Measurements from ENCODE around the gene ABCF2. TPM values are rescaled to one million over a fixed set of nuclear protein-coding genes. Genes with fewer than 3 reads are reported as not detected.

Gene ABCF2
- total and polyA plus RNA-seq, 2 of the 4 experiments (the other 2 are of a cell fraction) = 46.2 to 103 TPM

DNA sequence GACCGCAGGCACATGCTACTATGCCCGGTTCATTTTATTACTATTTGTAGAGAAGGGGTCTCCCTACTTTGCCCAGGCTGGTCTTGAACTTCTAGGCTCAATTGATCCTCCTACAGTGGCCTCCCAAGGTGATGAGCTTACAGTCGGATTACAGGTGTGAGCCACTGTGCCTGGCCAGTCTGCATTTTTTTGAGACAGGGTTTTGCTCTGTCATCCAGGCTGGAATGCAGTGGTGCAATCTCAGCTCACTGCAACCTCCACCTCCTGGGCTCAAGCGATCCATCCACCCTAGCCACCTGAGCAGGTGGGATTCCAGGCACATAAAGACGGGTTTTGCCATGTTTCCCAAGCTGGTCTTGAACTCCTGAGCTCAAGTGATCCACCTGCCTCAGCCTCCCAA lies 14.4 kb downstream of the ABCF2 start:
- dilution Hi-C loops (cut with HindIII; ENCODE audit: low sequenced_read_pairs, unreplicated experiment) = no loop called here

More for the DNA sequence above, 14.4 kb downstream of the ABCF2 start:
- Histone ChIP-seq H2BK20ac (ENCODE audit: low read depth, low read length) (no peak overlapping the region), H3K9me1 (ENCODE audit: insufficient read depth, low read length) (no peaks in the 10 kb centered on the region; the same call in 1 of the 2 replicates), H3K4ac (ENCODE audit: low read depth, low read length) (no peak overlapping the region), H2BK15ac (ENCODE audit: low read depth, low read length) (no peak overlapping the region), H4K91ac (ENCODE audit: insufficient read depth, low read depth, low read length) (no peak overlapping the region), H3K23ac (ENCODE audit: low read depth, low read length) (no peak overlapping the region), H2BK5ac (ENCODE audit: low read depth, low read length, poor library complexity, severe bottlenecking) (no peak overlapping the region), H3K79me1 (ENCODE audit: low read depth in 1 of 2, low read length in 2 of 2) (no peaks in the 10 kb centered on the region), H3K4me3 (ENCODE audit: insufficient read depth, low read depth, low read length) (no peak overlapping the region), H3K18ac (ENCODE audit: low read depth, low read length) (no peak overlapping the region), H3K56ac (ENCODE audit: extremely low read depth, insufficient read depth, low read length) (no peak overlapping the region), H3K27me3 (ENCODE audit: control insufficient read depth, insufficient read depth, low read length) (peaks cover 9% of the 10 kb centered on the region), H3K14ac (replicated peaks; ENCODE audit: low read depth, low read length) (no peak overlapping the region), H3K9ac (ENCODE audit: low read depth, low read length) (no peak overlapping the region), H2AK9ac (replicated peaks; ENCODE audit: low read depth, low read length, poor library complexity) (no peak overlapping the region), H4K8ac (ENCODE audit: low read depth in 2 of 2, low read length in 2 of 2) (no peak overlapping the region), H4K5ac (ENCODE audit: low read depth, low read length) (no peak overlapping the region), H3K36me3 (ENCODE audit: control insufficient read depth, insufficient read depth, low read length) (peaks cover 46% of the 10 kb centered on the region), H2AFZ (replicated peaks; ENCODE audit: low read length, poor library complexity) (no peak overlapping the region), H4K20me1 (ENCODE audit: insufficient read depth, low read length) (no peaks in the 10 kb centered on the region), H3K4me1 (ENCODE audit: control insufficient read depth, insufficient read depth, low read length) (no peaks in the 10 kb centered on the region), H3K27ac (ENCODE audit: insufficient read depth, low read length) (no peak overlapping the region), H3K9me3 (ENCODE audit: control insufficient read depth, insufficient read depth, low read length) (no peaks in the 10 kb centered on the region), H2BK120ac (ENCODE audit: low read depth, low read length) (no peak overlapping the region), H3K4me2 (ENCODE audit: low read depth, low read length) (no peak overlapping the region), H2AK5ac (ENCODE audit: low read depth, low read length) (no peak overlapping the region)
- TF ChIP-seq, protein P1, sequence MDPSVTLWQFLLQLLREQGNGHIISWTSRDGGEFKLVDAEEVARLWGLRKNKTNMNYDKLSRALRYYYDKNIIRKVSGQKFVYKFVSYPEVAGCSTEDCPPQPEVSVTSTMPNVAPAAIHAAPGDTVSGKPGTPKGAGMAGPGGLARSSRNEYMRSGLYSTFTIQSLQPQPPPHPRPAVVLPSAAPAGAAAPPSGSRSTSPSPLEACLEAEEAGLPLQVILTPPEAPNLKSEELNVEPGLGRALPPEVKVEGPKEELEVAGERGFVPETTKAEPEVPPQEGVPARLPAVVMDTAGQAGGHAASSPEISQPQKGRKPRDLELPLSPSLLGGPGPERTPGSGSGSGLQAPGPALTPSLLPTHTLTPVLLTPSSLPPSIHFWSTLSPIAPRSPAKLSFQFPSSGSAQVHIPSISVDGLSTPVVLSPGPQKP (IDR thresholded peaks at IDR 0.05; ENCODE audit: borderline replicate concordance, low read depth, low read length) = no peak
- TF ChIP-seq, protein P2, sequence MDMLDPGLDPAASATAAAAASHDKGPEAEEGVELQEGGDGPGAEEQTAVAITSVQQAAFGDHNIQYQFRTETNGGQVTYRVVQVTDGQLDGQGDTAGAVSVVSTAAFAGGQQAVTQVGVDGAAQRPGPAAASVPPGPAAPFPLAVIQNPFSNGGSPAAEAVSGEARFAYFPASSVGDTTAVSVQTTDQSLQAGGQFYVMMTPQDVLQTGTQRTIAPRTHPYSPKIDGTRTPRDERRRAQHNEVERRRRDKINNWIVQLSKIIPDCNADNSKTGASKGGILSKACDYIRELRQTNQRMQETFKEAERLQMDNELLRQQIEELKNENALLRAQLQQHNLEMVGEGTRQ (IDR thresholded peaks at IDR 0.05; ENCODE audit: low read depth, low read length) = no peak
- TF ChIP-seq NFE2L2 (IDR thresholded peaks at IDR 0.05; ENCODE audit: low read depth, low read length) = no peak
- TF ChIP-seq RAD21 (IDR thresholded peaks at IDR 0.05; ENCODE audit: low read length) = no peak
- TF ChIP-seq CHD1 (IDR thresholded peaks at IDR 0.05; ENCODE audit: low read depth, low read length) = no peak
- TF ChIP-seq FOS (IDR thresholded peaks at IDR 0.05; ENCODE audit: low read depth, low read length) = no peak
- TF ChIP-seq CEBPB (IDR thresholded peaks at IDR 0.05; ENCODE audit: low read depth, low read length) = no peak
- TF ChIP-seq RFX5 (IDR thresholded peaks at IDR 0.05; ENCODE audit: low read depth, low read length) = no peak
- TF ChIP-seq POLR2A (IDR thresholded peaks at IDR 0.05; ENCODE audit: low read depth, low read length) = no peak
- TF ChIP-seq RCOR1 (IDR thresholded peaks at IDR 0.05; ENCODE audit: insufficient replicate concordance, low read length) = no peak
- TF ChIP-seq BHLHE40 (IDR thresholded peaks at IDR 0.05; ENCODE audit: low read depth, low read length) = no peak
- WGBS, 2 experiments (ENCODE audit: extremely low coverage in 2 of 2, insufficient read length in 1 of 2) = 90% methylated on average over 3 of the region's 5 CpGs; no CpG with 5 or more reads in 1 of the 2 experiments
- ATAC-seq (ENCODE audit: low read depth) (no peak), DNase-seq (no peak)
- ChIA-PET CTCF (no interaction called here), POLR2A (ENCODE audit: unreplicated experiment) (no interaction called here)
- BruUV-seq (replicated peaks) = TSS peak; percentile 63
- in situ Hi-C loops (cut with MboI; ENCODE audit: low sequenced_read_pairs) (no loop called here), intact Hi-C loops (cut with micrococcal nuclease) (no loop called here)

Measured in IMR-90 (cell line).